ENCODE data around the gene EYA2.

EYA2 gene

DNA sequence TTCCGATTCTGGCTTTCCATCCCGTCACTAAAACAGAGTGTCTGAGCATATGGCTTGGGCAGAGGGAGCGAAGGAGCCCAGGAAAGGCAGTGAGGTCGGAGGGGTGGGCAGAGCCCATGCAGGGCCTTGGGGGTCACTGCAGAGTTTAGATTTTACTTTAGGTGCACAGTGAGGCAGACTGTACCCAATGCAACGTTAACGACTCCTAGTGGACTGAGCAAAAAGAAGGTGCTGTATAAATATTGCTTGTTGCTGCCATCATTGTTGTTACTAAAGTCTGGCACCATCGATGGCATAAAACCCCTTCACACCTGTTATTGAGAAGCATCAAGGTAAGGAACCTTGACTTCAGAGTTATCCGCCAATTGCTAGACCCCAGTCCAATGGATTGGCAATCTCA, 119.0 kb downstream of the EYA2 start:
- no peak for DNase-seq

- DNase-seq, result no peak
Measured at GRCh38 chr20:47016068-47016664, 121.5 kb downstream of the EYA2 start.

- DNase-seq, result no peak
Measured at GRCh38 chr20:47018381-47018780, 123.7 kb downstream of the EYA2 start.

DNA sequence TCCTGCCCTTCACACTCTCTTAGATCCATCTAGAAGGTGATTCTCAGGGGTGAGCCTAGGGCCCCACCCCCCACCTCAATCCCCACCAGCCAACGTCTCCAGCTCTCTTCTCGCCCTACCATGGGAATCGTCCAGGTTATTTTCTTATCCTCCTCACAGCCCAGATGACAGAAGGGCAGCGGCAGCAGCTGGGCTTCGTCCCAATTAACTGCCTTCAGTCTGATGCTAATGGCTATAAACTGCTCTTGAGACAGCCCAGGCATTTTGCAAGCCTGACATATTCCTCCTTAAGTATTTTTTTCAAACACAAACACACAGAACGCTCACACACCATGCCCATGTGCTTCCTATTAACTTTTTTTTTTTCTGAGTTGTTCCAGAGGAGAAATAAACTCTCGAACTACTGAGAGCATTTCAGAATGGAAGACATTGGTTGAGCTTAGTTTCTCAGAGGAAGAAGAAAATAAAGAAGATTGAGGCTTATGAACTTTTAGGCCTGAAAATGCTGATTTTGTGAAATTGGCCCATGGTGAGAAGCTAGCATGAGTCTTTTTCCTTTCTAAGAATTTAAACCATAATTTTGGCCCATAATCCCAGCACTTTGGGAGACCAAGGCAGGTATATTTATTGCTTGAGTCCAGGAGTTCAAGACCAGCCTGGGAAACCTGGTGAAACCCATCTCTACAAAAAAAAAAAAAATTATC, 124.6 kb downstream of the EYA2 start:
- DNase-seq, result no peak

GRCh38 chr20:47020231-47020630, 125.6 kb downstream of the EYA2 start:
- DNase-seq, result no peak

GRCh38 chr20:47021850-47022249, 127.2 kb downstream of the EYA2 start:
- no peak for DNase-seq

- no peak for DNase-seq
Measured at GRCh38 chr20:47024461-47024937, 129.9 kb downstream of the EYA2 start.

GRCh38 chr20:47027042-47027441, 132.4 kb downstream of the EYA2 start:
- no peak for DNase-seq

GRCh38 chr20:47027456-47027855, 132.8 kb downstream of the EYA2 start:
- no peak for DNase-seq

DNA sequence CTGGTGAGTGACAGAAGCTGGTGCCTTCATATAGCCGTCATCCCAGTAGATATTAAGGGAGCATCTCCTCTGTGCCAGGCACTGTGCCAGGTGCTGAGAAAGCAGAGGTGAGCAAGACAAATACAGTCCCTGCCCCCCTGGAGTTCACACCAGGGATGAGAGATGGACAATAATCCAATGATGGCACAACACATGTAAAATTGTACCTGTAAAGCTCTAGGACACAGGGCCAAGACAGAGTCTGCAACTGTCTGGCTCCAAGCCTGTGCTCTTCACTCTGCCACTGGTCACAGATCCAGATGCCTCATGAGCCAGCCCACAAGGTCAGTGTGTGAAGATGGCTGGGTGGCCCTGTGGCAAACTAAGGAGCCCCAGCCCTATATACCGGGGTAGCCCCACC, 133.8 kb downstream of the EYA2 start:
- no peak for DNase-seq

DNA sequence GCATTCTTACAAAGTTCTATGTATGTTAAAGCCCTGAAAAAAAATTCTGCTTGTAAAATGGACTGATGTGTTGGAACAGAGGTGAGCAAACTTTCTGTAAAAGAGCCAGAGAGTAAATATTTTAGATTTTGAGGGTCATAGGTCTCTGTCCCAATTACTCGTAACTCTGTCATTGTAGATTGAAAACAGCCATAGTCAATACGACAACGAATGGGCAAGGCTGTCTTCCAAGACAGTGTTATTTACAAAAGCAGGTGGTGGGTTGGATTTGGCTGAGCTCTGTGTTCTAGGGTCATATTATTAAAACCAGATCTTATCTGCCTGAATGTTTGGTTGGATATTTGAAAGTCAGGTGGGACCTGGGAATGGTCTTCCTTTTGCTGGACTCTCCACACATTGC, 135.2 kb downstream of the EYA2 start:
- DNase-seq, result no peak

DNA sequence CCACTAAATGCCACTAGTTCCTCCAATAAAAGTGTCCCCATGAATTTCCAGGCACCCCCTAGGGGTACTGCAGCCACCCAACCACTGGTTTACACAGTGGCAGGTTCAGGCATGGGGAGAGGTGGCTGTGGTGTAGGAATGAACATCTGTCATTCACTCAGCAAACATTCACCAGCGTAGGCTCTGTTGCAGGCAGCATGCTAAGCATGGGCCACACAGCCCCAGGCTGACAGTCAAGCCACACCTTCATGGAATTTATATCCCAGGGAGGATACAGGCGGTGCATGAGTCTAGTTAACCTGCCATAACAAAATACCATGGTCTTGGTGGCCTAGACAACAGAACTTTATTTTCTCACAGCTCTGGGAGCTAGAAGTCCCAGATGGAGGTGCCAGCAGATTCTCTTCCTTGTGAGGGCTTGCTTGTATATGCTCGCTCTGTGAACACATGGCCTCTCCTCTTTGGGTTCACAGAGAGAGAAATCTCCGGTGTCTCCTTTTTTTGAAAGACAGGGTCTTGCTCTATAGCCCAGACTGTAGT, 135.7 kb downstream of the EYA2 start:
- DNase-seq, result no peak

DNA sequence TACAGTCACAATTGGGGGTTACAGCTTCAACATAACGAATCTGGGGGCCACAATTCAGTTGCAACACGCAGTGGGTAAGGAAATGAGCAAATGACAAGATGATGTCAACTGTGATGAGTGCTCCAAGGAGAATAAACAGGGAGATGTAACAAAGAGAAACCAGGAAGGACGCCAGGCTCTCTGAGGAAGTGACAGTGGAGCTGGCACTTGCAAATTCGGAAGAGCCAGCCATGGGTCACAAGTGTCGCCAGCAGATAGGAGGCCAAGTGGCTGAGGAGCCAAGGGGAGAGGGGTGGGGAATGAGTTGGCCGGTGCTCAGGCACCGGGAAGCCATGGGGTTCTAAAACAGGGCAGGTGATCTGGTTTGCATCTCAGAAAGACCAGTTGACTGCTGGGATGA, 136.4 kb downstream of the EYA2 start:
- no peak for DNase-seq

DNA sequence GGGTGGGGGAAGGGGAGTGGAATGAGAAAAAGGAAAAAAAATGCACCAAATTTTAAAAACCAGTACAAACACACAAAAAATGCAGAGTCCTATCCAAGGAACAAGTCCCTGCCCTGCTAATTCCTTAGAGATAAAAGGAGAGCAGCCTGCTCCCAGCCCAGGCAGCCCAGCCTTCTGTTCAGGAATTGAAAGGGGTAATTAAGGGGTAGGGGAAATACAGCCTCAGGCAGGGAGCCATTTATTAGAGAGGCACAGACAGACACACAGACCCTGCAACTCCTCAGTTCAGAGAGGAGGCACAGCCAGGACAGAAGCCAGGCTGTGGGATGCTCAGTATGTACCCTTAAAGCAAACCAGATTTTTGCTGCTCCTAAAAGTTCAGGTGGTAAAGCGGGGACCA, 137.2 kb downstream of the EYA2 start:
- DNase-seq, result no peak

DNA sequence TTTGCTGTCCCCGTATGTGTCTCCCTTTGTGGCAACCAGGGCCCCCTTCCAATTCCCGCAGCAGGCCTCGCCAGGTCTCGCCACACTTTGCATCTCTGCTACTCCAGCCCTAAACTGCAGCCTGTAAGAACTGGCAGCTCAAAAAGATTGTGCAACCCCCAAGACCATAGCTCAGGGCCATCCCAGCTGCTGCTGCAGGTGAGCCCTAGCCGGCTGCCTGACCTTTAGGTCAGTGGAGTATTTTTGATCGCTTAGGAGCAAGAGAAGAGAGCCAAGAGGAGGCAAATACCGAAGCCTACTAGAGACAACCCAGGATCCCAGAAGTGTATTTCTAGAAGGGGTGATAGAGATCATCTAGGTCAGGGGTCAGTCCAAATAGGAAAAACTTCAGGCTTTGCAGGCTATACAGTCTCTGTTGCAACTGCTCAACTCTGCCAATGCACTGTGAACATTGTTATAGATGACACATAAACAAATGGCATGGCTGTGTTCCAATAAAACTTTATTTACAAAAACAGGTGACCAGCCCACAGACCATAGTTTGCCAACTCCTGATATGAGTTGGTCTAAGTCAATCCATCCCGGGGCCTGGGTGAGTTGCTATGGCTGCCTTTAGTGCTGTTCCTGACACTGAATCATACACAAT, 138.4 kb downstream of the EYA2 start:
- DNase-seq, result no peak

DNA sequence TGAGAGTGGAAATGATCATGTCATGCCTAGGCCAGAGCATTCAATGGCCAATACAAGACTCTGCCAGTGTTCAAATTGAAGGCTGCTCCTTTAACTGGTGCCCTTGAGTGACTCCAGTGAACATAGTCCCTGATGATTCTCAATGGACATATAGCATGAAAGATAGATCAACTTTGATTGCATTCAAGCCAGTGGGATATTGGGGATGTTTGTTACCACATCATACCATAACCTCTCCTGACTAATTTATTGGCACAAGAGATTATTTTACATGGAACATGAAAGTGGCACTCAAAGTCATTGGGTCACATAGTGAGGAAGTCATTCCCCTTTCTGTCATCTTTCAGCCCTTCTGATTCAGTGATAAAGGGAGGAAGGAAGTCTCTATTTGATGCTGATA, 139.0 kb downstream of the EYA2 start:
- no peak for DNase-seq

GRCh38 chr20:47035026-47035590, 140.5 kb downstream of the EYA2 start:
- no peak for DNase-seq

- DNase-seq, result no peak
Measured at GRCh38 chr20:47036091-47036870, 141.6 kb downstream of the EYA2 start.

- no peak for DNase-seq
Measured at GRCh38 chr20:47038566-47039560, 144.2 kb downstream of the EYA2 start.

- DNase-seq, result no peak
Measured at GRCh38 chr20:47040506-47041125, 146.0 kb downstream of the EYA2 start.

DNA sequence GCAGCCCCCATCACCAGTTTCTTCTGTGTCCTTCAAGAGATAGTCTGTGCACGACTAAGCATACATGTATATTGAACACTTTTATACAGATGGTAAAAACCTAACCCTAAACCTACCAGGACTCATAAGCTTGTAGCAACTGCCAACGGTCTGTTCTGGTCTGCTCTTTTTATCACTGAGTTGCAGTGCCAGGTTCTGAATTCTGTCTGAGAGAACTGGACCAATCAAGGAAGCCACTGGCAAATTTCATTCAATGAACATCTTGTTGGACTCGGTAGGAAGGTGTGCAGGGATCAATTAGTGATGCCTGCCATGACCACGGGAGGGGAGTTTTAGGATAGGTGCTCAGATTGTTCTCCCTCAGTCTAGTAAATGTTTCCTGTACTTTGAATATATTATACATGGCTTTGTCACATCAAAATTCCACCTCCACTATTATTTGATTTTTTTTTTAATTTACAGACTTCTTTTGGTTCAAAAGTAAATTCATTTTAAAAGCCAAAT, 146.8 kb downstream of the EYA2 start:
- no peak for DNase-seq

Data from AML-193 (cell line).